HepG2 (cell line): ENCODE measurements around the gene SLC16A6. TPM values are rescaled to one million over a fixed set of nuclear protein-coding genes. Genes with fewer than 3 reads are reported as not detected.

Experiments used
- ATAC-seq: fragments of 200-7000 bp; cut with Tn5 transposase; 3 replicates; pipeline ENCODE4 v1.9.1; 2020; ENCODE audit warnings: mild to moderate bottlenecking, moderate library complexity
- BruUV-seq: library from RNA; stranded (reverse); fragments of 400-500 nt; replicated peaks from 2 replicates; lab custom pipeline; 2021; lab: Mats Ljungman, UMichigan
- CTCF ChIA-PET: fragments of 300-600 bp; formaldehyde crosslinking; extraction: SDS; loops from one replicate; lab custom pipeline; 2021; ENCODE audit warnings: low total read pairs, inconsistent platforms, low intra/inter-chr PET ratio; lab: Yijun Ruan, JAX
- POLR2A ChIA-PET: fragments of 350-600 bp; sonication (Branson Sonifier 250); formaldehyde crosslinking; loops from one replicate; lab custom pipeline; 2020; ENCODE audit warnings: antibody characterized with exemption, inconsistent platforms; lab: Yijun Ruan, JAX
- DNase-seq: peaks from one replicate; pipeline ENCODE4 v3.0.0-alpha.2; 2015; ENCODE audit warnings: low spot score
- FAIRE-seq: peaks from 3 replicates; lab custom pipeline; 2011; peaks lifted over from hg19 to GRCh38; lab: Jason Lieb, UNC
- H2AFZ ChIP-seq: one replicate; pipeline ENCODE4 v1.6.1; 2011; ENCODE audit warnings: low read length, inconsistent platforms
- H3K27ac ChIP-seq: fragments of 300-600 bp; 3 replicates; pipeline ENCODE4 v1.8.0; 2011; ENCODE audit warnings: mixed run types, mild to moderate bottlenecking, mixed read lengths, low read length, inconsistent platforms; ENCODE audit not compliant: insufficient read depth; ENCODE audit errors: extremely low read length
- H3K27me3 ChIP-seq, 2 experiments: fragments of 200-600 bp in 1 of 2; 2 replicates in 1 of 2; 3 replicates in 1 of 2; pipeline versions ENCODE4 v1.6.0 to v1.8.0; 2011; ENCODE audit warnings: low read length in 2 of 2, mild to moderate bottlenecking in 2 of 2, moderate library complexity in 2 of 2, inconsistent platforms in 1 of 2; ENCODE audit not compliant: insufficient read depth in 2 of 2, control insufficient read depth in 1 of 2
- H3K36me3 ChIP-seq, 2 experiments: fragments of 200-600 bp in 1 of 2; replicated peaks in 1 of 2; 2 replicates in 1 of 2; 3 replicates in 1 of 2; pipeline versions ENCODE4 v1.5.1 to v1.8.0; 2011; ENCODE audit warnings: low read length in 2 of 2, inconsistent platforms in 1 of 2; ENCODE audit not compliant: insufficient read depth in 2 of 2, control insufficient read depth in 1 of 2
- H3K4me1 ChIP-seq: 2 replicates; pipeline ENCODE4 v1.5.1; 2012; ENCODE audit warnings: low read length, inconsistent platforms; ENCODE audit not compliant: insufficient read depth
- H3K4me2 ChIP-seq: 2 replicates; pipeline ENCODE4 v1.6.0; 2011; ENCODE audit warnings: low read depth, low read length, inconsistent platforms
- H3K4me3 ChIP-seq, 3 experiments: fragments of 200-600 bp in 1 of 3; sonication (generic), shearing (Covaris generic) in 1 of 3; replicated peaks in 1 of 3; 2 replicates each; pipeline ENCODE4 v1.5.1; 2011 to 2016; ENCODE audit warnings: low read length in 3 of 3, inconsistent platforms in 2 of 3, low read depth in 2 of 3, mild to moderate bottlenecking in 2 of 3, control low read depth in 1 of 3, mixed read lengths in 1 of 3; ENCODE audit not compliant: insufficient read depth in 1 of 3
- H3K79me2 ChIP-seq: one replicate; pipeline ENCODE4 v1.6.1; 2011; ENCODE audit warnings: low read length, inconsistent platforms; ENCODE audit not compliant: insufficient read depth
- H3K9ac ChIP-seq: 2 replicates; pipeline ENCODE4 v1.6.0; 2011; ENCODE audit warnings: mild to moderate bottlenecking, low read depth, low read length, inconsistent platforms; ENCODE audit not compliant: insufficient read depth
- H3K9me3 ChIP-seq: 2 replicates; pipeline ENCODE4 v1.5.1; 2012; ENCODE audit warnings: mild to moderate bottlenecking, low read length
- H4K20me1 ChIP-seq: 2 replicates; pipeline ENCODE4 v1.6.0; 2011; ENCODE audit warnings: inconsistent platforms, mild to moderate bottlenecking, low read length, moderate library complexity; ENCODE audit not compliant: insufficient read depth
- MED8 ChIP-seq: sonication (generic); formaldehyde crosslinking; IDR thresholded peaks from 2 replicates; pipeline ENCODE4 v1.8.1; 2023; ENCODE audit warnings: mild to moderate bottlenecking, missing genetic modification reagents; ENCODE audit not compliant: insufficient replicate concordance
- MEIS2 ChIP-seq: sonication (generic); formaldehyde crosslinking; IDR thresholded peaks from 2 replicates; pipeline ENCODE4 v1.9.0; 2021; ENCODE audit warnings: mild to moderate bottlenecking, missing genetic modification reagents
- PCBP2 ChIP-seq: fragments of 200-400 bp; formaldehyde crosslinking; optimal IDR thresholded peaks from 2 replicates; pipeline ENCODE3; 2018; ENCODE audit warnings: low read length, low read depth; ENCODE audit not compliant: poor library complexity, severe bottlenecking
- SRY ChIP-seq: sonication (generic); formaldehyde crosslinking; IDR thresholded peaks from 2 replicates; pipeline ENCODE4 v1.8.0; 2022; ENCODE audit warnings: mild to moderate bottlenecking, missing genetic modification reagents
- ZKSCAN8 ChIP-seq: IDR thresholded peaks from 2 replicates; pipeline ENCODE4 v1.6.1; 2016; ENCODE audit warnings: borderline replicate concordance, missing genetic modification reagents, missing compliant biosample characterization
- ZNF10 ChIP-seq: sonication (generic); formaldehyde crosslinking; IDR thresholded peaks from 2 replicates; pipeline ENCODE4 v1.4.0; 2020; ENCODE audit warnings: mild to moderate bottlenecking, low read depth, missing genetic modification reagents, borderline replicate concordance
- ZNF776 ChIP-seq: sonication (generic); formaldehyde crosslinking; IDR thresholded peaks from 2 replicates; pipeline ENCODE4 v1.4.0; 2020; ENCODE audit warnings: mild to moderate bottlenecking, missing genetic modification reagents
- ZNF782 ChIP-seq: sonication (generic); formaldehyde crosslinking; IDR thresholded peaks from 2 replicates; pipeline ENCODE4 v1.4.0; 2020; ENCODE audit warnings: missing genetic modification reagents, mild to moderate bottlenecking, borderline replicate concordance
- WGBS: methylation state at CpG from one replicate; pipeline ENCODE4 v1.1.6; 2017; ENCODE audit warnings: low lambda C conversion rate; 5-methylcytosine and 5-hydroxymethylcytosine counted together
- in situ Hi-C: cut with HindIII; loops from 2 replicates; pipeline ENCODE4 v1.10.0; 2017; ENCODE audit warnings: low pct_unique_long_range_greater_than_20kb; ENCODE audit not compliant: extremely low pct_ligation_motif_present
- intact Hi-C: fragments of 100-400 bp; cut with micrococcal nuclease; formaldehyde crosslinking; loops from one replicate; pipeline ENCODE4 v1.10.0; 2022; ENCODE audit not compliant: unreplicated experiment
- polyA plus RNA-seq, 8 experiments: library from polyadenylated mRNA; depleted of rRNA in 3 of 8; stranded (reverse) in 7 of 8; unstranded in 1 of 8; fragments of >200 nt; fragmentation: Illumina TruSeq in 4 of 8; extraction: Trizol in 4 of 8; gene quantifications; 2 replicates each; pipeline versions ENCODE4 v1.2.1 to v1.2.3, GENCODE V29; 2011 to 2016; ENCODE audit warnings: low read depth in 4 of 8, missing spikeins in 1 of 8, mixed read lengths in 1 of 8; ENCODE audit not compliant: insufficient read depth in 1 of 8
- total RNA-seq, 5 experiments: library from RNA; depleted of rRNA; stranded (reverse); fragments of >200 nt; fragmentation: Illumina TruSeq; extraction: Trizol; gene quantifications; 2 replicates each; pipeline ENCODE4 v1.2.3, GENCODE V29; 2016; ENCODE audit warnings: low read depth in 1 of 5
- TF ChIP-seq, protein P1 (sequence below): sonication (generic); formaldehyde crosslinking; IDR thresholded peaks from 2 replicates; pipeline ENCODE4 v1.4.0; 2020; ENCODE audit warnings: mild to moderate bottlenecking, missing genetic modification reagents, borderline replicate concordance

Gene SLC16A6
- total and polyA plus RNA-seq, 2 of the 13 experiments (the other 11 are each of a cell fraction or from before 2014, with no cell fraction given): 1.1 to 44.7 TPM

DNA sequence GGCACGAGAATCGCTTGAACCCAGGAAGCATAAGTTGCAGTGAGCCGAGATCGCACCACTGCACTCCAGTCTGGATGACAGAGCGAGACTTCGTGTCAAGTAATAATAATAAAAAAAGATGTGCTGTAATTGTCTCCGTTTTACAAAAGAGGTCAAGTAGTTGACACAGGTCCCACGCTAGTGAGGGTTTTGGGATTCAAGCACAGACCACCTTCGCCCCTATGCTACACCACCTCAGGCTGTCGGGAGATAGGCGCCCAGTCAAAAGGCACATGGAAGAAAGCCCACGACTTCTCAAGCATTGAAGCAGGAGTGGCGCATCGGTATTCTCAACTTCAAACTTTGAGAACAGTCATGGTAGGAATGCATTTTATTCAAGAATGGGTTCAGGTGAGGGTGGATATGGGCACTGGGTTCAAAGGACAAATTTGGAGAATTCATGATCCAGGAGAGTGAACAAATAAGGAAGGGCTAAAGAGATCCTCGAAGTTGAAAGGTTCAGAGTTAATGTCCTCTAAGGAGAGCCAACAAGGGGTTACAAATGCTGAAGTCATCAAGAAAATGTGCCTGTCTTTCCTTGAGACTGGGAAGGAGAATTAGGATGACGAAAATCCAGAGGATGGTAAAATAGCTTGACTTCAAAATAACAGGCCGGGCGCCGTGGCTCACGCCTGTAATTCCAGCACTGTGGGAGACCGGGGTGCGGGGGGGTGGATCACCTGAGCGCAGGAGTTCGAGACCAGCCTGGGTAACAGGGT is 44.5 kb downstream of the SLC16A6 start (continued):
- TF ChIP-seq, protein P1, sequence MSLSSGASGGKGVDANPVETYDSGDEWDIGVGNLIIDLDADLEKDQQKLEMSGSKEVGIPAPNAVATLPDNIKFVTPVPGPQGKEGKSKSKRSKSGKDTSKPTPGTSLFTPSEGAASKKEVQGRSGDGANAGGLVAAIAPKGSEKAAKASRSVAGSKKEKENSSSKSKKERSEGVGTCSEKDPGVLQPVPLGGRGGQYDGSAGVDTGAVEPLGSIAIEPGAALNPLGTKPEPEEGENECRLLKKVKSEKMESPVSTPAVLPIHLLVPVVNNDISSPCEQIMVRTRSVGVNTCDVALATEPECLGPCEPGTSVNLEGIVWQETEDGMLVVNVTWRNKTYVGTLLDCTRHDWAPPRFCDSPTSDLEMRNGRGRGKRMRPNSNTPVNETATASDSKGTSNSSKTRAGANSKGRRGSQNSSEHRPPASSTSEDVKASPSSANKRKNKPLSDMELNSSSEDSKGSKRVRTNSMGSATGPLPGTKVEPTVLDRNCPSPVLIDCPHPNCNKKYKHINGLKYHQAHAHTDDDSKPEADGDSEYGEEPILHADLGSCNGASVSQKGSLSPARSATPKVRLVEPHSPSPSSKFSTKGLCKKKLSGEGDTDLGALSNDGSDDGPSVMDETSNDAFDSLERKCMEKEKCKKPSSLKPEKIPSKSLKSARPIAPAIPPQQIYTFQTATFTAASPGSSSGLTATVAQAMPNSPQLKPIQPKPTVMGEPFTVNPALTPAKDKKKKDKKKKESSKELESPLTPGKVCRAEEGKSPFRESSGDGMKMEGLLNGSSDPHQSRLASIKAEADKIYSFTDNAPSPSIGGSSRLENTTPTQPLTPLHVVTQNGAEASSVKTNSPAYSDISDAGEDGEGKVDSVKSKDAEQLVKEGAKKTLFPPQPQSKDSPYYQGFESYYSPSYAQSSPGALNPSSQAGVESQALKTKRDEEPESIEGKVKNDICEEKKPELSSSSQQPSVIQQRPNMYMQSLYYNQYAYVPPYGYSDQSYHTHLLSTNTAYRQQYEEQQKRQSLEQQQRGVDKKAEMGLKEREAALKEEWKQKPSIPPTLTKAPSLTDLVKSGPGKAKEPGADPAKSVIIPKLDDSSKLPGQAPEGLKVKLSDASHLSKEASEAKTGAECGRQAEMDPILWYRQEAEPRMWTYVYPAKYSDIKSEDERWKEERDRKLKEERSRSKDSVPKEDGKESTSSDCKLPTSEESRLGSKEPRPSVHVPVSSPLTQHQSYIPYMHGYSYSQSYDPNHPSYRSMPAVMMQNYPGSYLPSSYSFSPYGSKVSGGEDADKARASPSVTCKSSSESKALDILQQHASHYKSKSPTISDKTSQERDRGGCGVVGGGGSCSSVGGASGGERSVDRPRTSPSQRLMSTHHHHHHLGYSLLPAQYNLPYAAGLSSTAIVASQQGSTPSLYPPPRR (CRISPR knock-in tag): peak; percentile 15; the same call in 1 of the 2 replicates
- TF ChIP-seq ZNF776 (CRISPR knock-in tag): no peak
- TF ChIP-seq PCBP2: no peak

- H4K20me1 ChIP-seq: no peaks in the 10 kb centered on the region
- H3K4me1 ChIP-seq: peaks cover 17% of the 10 kb centered on the region; the same call in 1 of the 2 replicates
- H3K4me3 ChIP-seq: no peak overlapping the region
- H3K79me2 ChIP-seq: no peaks in the 10 kb centered on the region
- intact Hi-C loops (no loop called here), in situ Hi-C loops (no loop called here)
- FAIRE-seq: no peak
- no peaks in the 10 kb centered on the region for H3K36me3 ChIP-seq
- ChIA-PET CTCF (no interaction called here), POLR2A (no interaction called here)
- H3K27ac ChIP-seq: no peak overlapping the region
- no peak for DNase-seq
- TF ChIP-seq ZNF10 (CRISPR knock-in tag) (no peak), ZKSCAN8 (CRISPR knock-in tag) (no peak), MEIS2 (no peak), MED8 (CRISPR knock-in tag) (no peak), ZNF782 (CRISPR knock-in tag) (no peak), SRY (no peak)
- no peaks in the 10 kb centered on the region for H3K9me3 ChIP-seq
- H2AFZ ChIP-seq: no peak overlapping the region
- no peak overlapping the region for H3K4me2 ChIP-seq
- WGBS: 81% methylated on average over 4 of the region's 4 CpGs
- ATAC-seq: no peak
- no peak overlapping the region for H3K9ac ChIP-seq
- no TSS peak for BruUV-seq
- H3K27me3 ChIP-seq: no peaks in the 10 kb centered on the region
Observed at GRCh38 chr17:68239632-68240366, 51.1 kb downstream of the SLC16A6 start.
